Loucy (cell line): Measurements from ENCODE around the gene PTPRT.

ENCODE experiments used
- H2AFZ ChIP-seq: fragments of 200-600 bp; sonication (generic); 2 replicates; pipeline ENCODE4 v1.6.0; 2016; ENCODE audit warnings: antibody characterized with exemption, mild to moderate bottlenecking, low read length, moderate library complexity
- H3F3A ChIP-seq: fragments of 200-600 bp; 2 replicates; pipeline ENCODE4 v1.6.0; 2016; ENCODE audit warnings: antibody characterized with exemption, low read depth, mild to moderate bottlenecking
- H3K27me3 ChIP-seq: fragments of 200-600 bp; sonication (generic); 2 replicates; pipeline ENCODE4 v1.6.1; 2014; ENCODE audit warnings: low read length, mild to moderate bottlenecking; ENCODE audit not compliant: insufficient read depth, poor library complexity, severe bottlenecking
- H3K36me3 ChIP-seq: fragments of 200-600 bp; sonication (generic); 2 replicates; pipeline ENCODE4 v1.6.1; 2016; ENCODE audit warnings: low read length; ENCODE audit not compliant: insufficient read depth
- H3K4me1 ChIP-seq: fragments of 200-600 bp; sonication (generic); 2 replicates; pipeline ENCODE4 v1.5.1; 2014; ENCODE audit warnings: low read length, mild to moderate bottlenecking; ENCODE audit not compliant: insufficient read depth, poor library complexity, severe bottlenecking
- H3K4me2 ChIP-seq: fragments of 200-600 bp; sonication (generic); 2 replicates; pipeline ENCODE4 v1.6.0; 2014; ENCODE audit warnings: antibody characterized with exemption, low read length, low read depth, mild to moderate bottlenecking; ENCODE audit not compliant: poor library complexity, severe bottlenecking
- H3K4me3 ChIP-seq: fragments of 200-600 bp; sonication (generic); 2 replicates; pipeline ENCODE4 v1.5.1; 2014; ENCODE audit warnings: low read length, mild to moderate bottlenecking, mixed read lengths; ENCODE audit not compliant: poor library complexity, severe bottlenecking
- H3K79me2 ChIP-seq: fragments of 200-600 bp; sonication (generic); 2 replicates; pipeline ENCODE4 v1.6.1; 2014; ENCODE audit warnings: low read length; ENCODE audit not compliant: insufficient read depth
- H3K9ac ChIP-seq: fragments of 200-600 bp; sonication (generic); 2 replicates; pipeline ENCODE4 v1.6.0; 2014; ENCODE audit warnings: mild to moderate bottlenecking, low read depth, low read length, moderate library complexity; ENCODE audit not compliant: poor library complexity, severe bottlenecking
- H3K9me2 ChIP-seq: fragments of 200-600 bp; sonication (generic); replicated peaks from 2 replicates; pipeline ENCODE4 v1.6.1; 2016; ENCODE audit warnings: low read depth, low read length, mixed read lengths
- H3K9me3 ChIP-seq: fragments of 200-600 bp; sonication (generic); 2 replicates; pipeline ENCODE4 v1.6.1; 2014; ENCODE audit warnings: mild to moderate bottlenecking, antibody characterized with exemption, low read length, low read depth; ENCODE audit not compliant: insufficient read depth
- H4K20me1 ChIP-seq: fragments of 200-600 bp; sonication (generic); 2 replicates; pipeline ENCODE4 v1.6.0; 2014; ENCODE audit warnings: antibody characterized with exemption, low read length, mild to moderate bottlenecking; ENCODE audit not compliant: insufficient read depth, poor library complexity, severe bottlenecking
- CTCF ChIP-seq: fragments of 200-600 bp; sonication (generic); conservative IDR thresholded peaks from 2 replicates; pipeline ENCODE4 v1.5.1; 2014; ENCODE audit warnings: mild to moderate bottlenecking, antibody characterized with exemption, low read length
- EZH2phosphoT487 ChIP-seq: fragments of 200-600 bp; IDR thresholded peaks from 2 replicates; pipeline ENCODE4 v1.6.1; 2018; ENCODE audit warnings: antibody characterized with exemption, mild to moderate bottlenecking, moderate library complexity, borderline replicate concordance

The PTPRT gene

GRCh38 chr20:42795111-42795695 lies 394.5 kb downstream of the PTPRT start:
- H3K36me3 ChIP-seq = no peaks in the 10 kb centered on the region
- H3K4me3 ChIP-seq = no peak overlapping the region
- H3K4me2 ChIP-seq = no peak overlapping the region
- H2AFZ ChIP-seq = no peak overlapping the region
- H3F3A ChIP-seq = no peaks in the 10 kb centered on the region
- no peaks in the 10 kb centered on the region for H3K27me3 ChIP-seq
- TF ChIP-seq EZH2phosphoT487 (no peak), CTCF (no peak)
- no peaks in the 10 kb centered on the region for H3K9me3 ChIP-seq
- H3K9ac ChIP-seq = no peak overlapping the region
- H3K9me2 ChIP-seq = no peaks in the 10 kb centered on the region
- H3K79me2 ChIP-seq = no peaks in the 10 kb centered on the region
- no peaks in the 10 kb centered on the region for H3K4me1 ChIP-seq
- H4K20me1 ChIP-seq = no peaks in the 10 kb centered on the region

- H3K4me3 ChIP-seq = no peak overlapping the region
- H3K9me3 ChIP-seq = no peaks in the 10 kb centered on the region
- H3K4me1 ChIP-seq = no peaks in the 10 kb centered on the region
- no peaks in the 10 kb centered on the region for H3F3A ChIP-seq
- H3K36me3 ChIP-seq = no peaks in the 10 kb centered on the region
- no peaks in the 10 kb centered on the region for H3K79me2 ChIP-seq
- H3K27me3 ChIP-seq = no peaks in the 10 kb centered on the region
- TF ChIP-seq CTCF (no peak), EZH2phosphoT487 (no peak)
- H2AFZ ChIP-seq = no peak overlapping the region
- no peak overlapping the region for H3K9ac ChIP-seq
- H3K4me2 ChIP-seq = no peak overlapping the region
- H3K9me2 ChIP-seq = no peaks in the 10 kb centered on the region
- H4K20me1 ChIP-seq = no peaks in the 10 kb centered on the region
Measured at GRCh38 chr20:42792052-42792451, 397.7 kb downstream of the PTPRT start.

- Histone ChIP-seq H3K27me3 (no peaks in the 10 kb centered on the region), H3K9me2 (no peaks in the 10 kb centered on the region), H2AFZ (no peak overlapping the region), H3K4me3 (no peak overlapping the region), H3K4me2 (no peak overlapping the region), H4K20me1 (no peaks in the 10 kb centered on the region), H3K4me1 (no peaks in the 10 kb centered on the region), H3K9me3 (no peaks in the 10 kb centered on the region), H3K79me2 (no peaks in the 10 kb centered on the region), H3F3A (no peaks in the 10 kb centered on the region), H3K36me3 (no peaks in the 10 kb centered on the region), H3K9ac (no peak overlapping the region)
- TF ChIP-seq EZH2phosphoT487 = no peak
- no peak for TF ChIP-seq CTCF
Measured at GRCh38 chr20:42790111-42790510, 399.6 kb downstream of the PTPRT start.
